K562 (cell line): Measurements from ENCODE around the gene KCNA2. TPM values are rescaled to one million over a fixed set of nuclear protein-coding genes. Genes with fewer than 3 reads are reported as not detected.

Experiments
- FOXK1 ChIP-seq: sonication (generic); formaldehyde crosslinking; IDR thresholded peaks from 2 replicates; pipeline ENCODE4 v1.8.0; 2022; ENCODE audit warnings: missing genetic modification reagents, mild to moderate bottlenecking, borderline replicate concordance
- MEF2A ChIP-seq: IDR thresholded peaks from 2 replicates; pipeline ENCODE4 v1.6.1; 2011; ENCODE audit warnings: low read depth, mild to moderate bottlenecking, low read length, moderate library complexity; ENCODE audit not compliant: control insufficient read depth
- PBX2 ChIP-seq, 2 experiments: IDR thresholded peaks in 1 of 2; conservative IDR thresholded peaks in 1 of 2; 2 replicates each; pipeline ENCODE4 v1.6.1; 2016; ENCODE audit warnings: low read depth in 2 of 2, mild to moderate bottlenecking in 1 of 2, missing compliant biosample characterization in 1 of 2, missing genetic modification characterization in 1 of 2, moderate library complexity in 1 of 2
- SNIP1 ChIP-seq: fragments of 450-650 bp; IDR thresholded peaks from 2 replicates; pipeline ENCODE4 v1.7.1; 2017; ENCODE audit warnings: low read depth, mild to moderate bottlenecking
- SUPT5H ChIP-seq: fragments of 450-650 bp; IDR thresholded peaks from 2 replicates; pipeline ENCODE4 v1.6.1; 2016
- ZBTB2 ChIP-seq: fragments of 450-650 bp; IDR thresholded peaks from 2 replicates; pipeline ENCODE4 v1.6.1; 2016; ENCODE audit warnings: antibody characterized with exemption
- ZC3H4 ChIP-seq: sonication (generic); formaldehyde crosslinking; IDR thresholded peaks from 2 replicates; pipeline ENCODE4 v1.9.0; 2021; ENCODE audit warnings: missing genetic modification reagents, borderline replicate concordance
- polyA plus RNA-seq, 8 experiments: library from polyadenylated mRNA; depleted of rRNA in 4 of 8; stranded (reverse) in 5 of 8; unstranded in 3 of 8; fragments of >200 nt; fragmentation: Nextera tagmentation in 2 of 8; fragmentation: Illumina TruSeq in 1 of 8; extraction: Ambion mirVana in 2 of 8; extraction: Trizol in 1 of 8; gene quantifications; 2 replicates each; pipeline versions ENCODE4 v1.2.1 to v1.2.3, GENCODE V29; 2011 to 2014; ENCODE audit warnings: inconsistent platforms in 1 of 8, missing spikeins in 1 of 8
- total RNA-seq, 7 experiments: library from RNA; depleted of rRNA in 6 of 7; stranded (reverse); fragments of >200 nt in 6 of 7; fragmentation: Illumina TruSeq in 2 of 7; extraction: Trizol in 2 of 7; gene quantifications; 2 replicates each; pipeline versions ENCODE4 v1.2.1 to v1.2.3, GENCODE V29; 2011 to 2021; ENCODE audit warnings: low replicate concordance in 1 of 7

KCNA2 gene
- total and polyA plus RNA-seq, 9 of the 15 experiments (the other 6 are each of a cell fraction or from before 2014, with no cell fraction given) = not detected

GRCh38 chr1:110600716-110601115, 5.4 kb downstream of the KCNA2 start (continued):
- TF ChIP-seq MEF2A = no peak
- TF ChIP-seq FOXK1 (CRISPR knock-in tag) = no peak
- TF ChIP-seq SNIP1 = no peak
- TF ChIP-seq ZC3H4 = no peak
- no peak for TF ChIP-seq SUPT5H
- no peak for TF ChIP-seq ZBTB2
- TF ChIP-seq PBX2 (CRISPR knock-in tag; IDR thresholded peaks at IDR 0.05; ENCODE audit: low read depth) = no peak
- TF ChIP-seq PBX2 (tag; conservative IDR thresholded peaks at IDR 0.05; ENCODE audit: low read depth) = no peak
- TF ChIP-seq, all 486 proteins: peak for 0
